A549 (cell line): ENCODE results near the gene MYO15B. TPM values are rescaled to one million over a fixed set of nuclear protein-coding genes. Genes with fewer than 3 reads are reported as not detected.

ENCODE experiments used
- ATAC-seq, 2 experiments: fragments of 200-7000 bp in 1 of 2; fragments of >200 bp in 1 of 2; cut with Nextera tagmentation in 1 of 2; cut with Tn5 transposase in 1 of 2; 3 replicates each; pipeline versions ENCODE4 v1.8.0 to v1.9.1; 2018 to 2020; ENCODE audit warnings: mild to moderate bottlenecking in 1 of 2, moderate library complexity in 1 of 2
- CTCF ChIA-PET: fragments of 300-600 bp; sonication (Branson Sonifier 250); formaldehyde crosslinking; extraction: SDS; loops from one replicate; lab custom pipeline; 2021; ENCODE audit warnings: antibody characterized with exemption, inconsistent platforms; lab: Yijun Ruan, JAX
- POLR2A ChIA-PET: fragments of 350-600 bp; formaldehyde crosslinking; extraction: SDS; loops from one replicate; lab custom pipeline; 2021; ENCODE audit warnings: antibody characterized with exemption, inconsistent platforms; lab: Yijun Ruan, JAX
- DNase-seq, 2 experiments: peaks; one replicate each; pipeline versions ENCODE4 v3.0.0 to v3.0.0-alpha.2; 2011 to 2016; ENCODE audit warnings: low read depth in 1 of 2, low spot score in 1 of 2
- FAIRE-seq: peaks from 2 replicates; lab custom pipeline; 2011; peaks lifted over from hg19 to GRCh38; lab: Jason Lieb, UNC
- H3K27ac ChIP-seq, 2 experiments: fragments of >200 bp; sonication (Bioruptor Twin); formaldehyde crosslinking; 3 replicates each; pipeline ENCODE4 v1.5.1; 2016 to 2017
- H3K4me1 ChIP-seq: fragments of >200 bp; sonication (Bioruptor Twin); formaldehyde crosslinking; 3 replicates; pipeline ENCODE4 v1.6.1; 2016
- H3K4me2 ChIP-seq: fragments of >200 bp; sonication (Bioruptor Twin); formaldehyde crosslinking; 3 replicates; pipeline ENCODE4 v1.6.1; 2016
- H3K4me3 ChIP-seq: fragments of >200 bp; sonication (Bioruptor Twin); formaldehyde crosslinking; 3 replicates; pipeline ENCODE4 v1.5.1; 2016
- H3K9me3 ChIP-seq: fragments of >200 bp; sonication (Bioruptor Twin); formaldehyde crosslinking; 3 replicates; pipeline ENCODE4 v1.6.1; 2016
- CBX2 ChIP-seq: fragments of 200-600 bp; sonication (generic); IDR thresholded peaks from 2 replicates; pipeline ENCODE4 v1.6.1; 2016; ENCODE audit warnings: low read depth, mild to moderate bottlenecking, borderline replicate concordance
- CBX8 ChIP-seq: fragments of 200-600 bp; sonication (generic); IDR thresholded peaks from 2 replicates; pipeline ENCODE4 v1.6.1; 2016
- CTCF ChIP-seq: fragments of >200 bp; sonication (Bioruptor Twin); formaldehyde crosslinking; IDR thresholded peaks from 3 replicates; pipeline ENCODE4 v1.5.1; 2016
- EHF ChIP-seq: fragments of 250-450 bp; sonication (Bioruptor Pico); IDR thresholded peaks from 2 replicates; pipeline ENCODE4 v1.5.0; 2020; ENCODE audit warnings: mild to moderate bottlenecking
- EP300 ChIP-seq, 2 experiments: fragments of >200 bp; sonication (Bioruptor Twin); formaldehyde crosslinking; IDR thresholded peaks; 2 replicates in 1 of 2; 3 replicates in 1 of 2; pipeline ENCODE4 v1.6.1; 2016 to 2017
- ESRRA ChIP-seq: fragments of 150-350 bp; IDR thresholded peaks from 2 replicates; pipeline ENCODE4 v1.6.1; 2014; ENCODE audit warnings: mild to moderate bottlenecking, low read length, borderline replicate concordance
- HES2 ChIP-seq: fragments of >200 bp; sonication (Bioruptor Twin); formaldehyde crosslinking; IDR thresholded peaks from 2 replicates; pipeline ENCODE4 v1.6.1; 2016
- HEYL ChIP-seq: fragments of 250-450 bp; sonication (Bioruptor Pico); IDR thresholded peaks from 2 replicates; pipeline ENCODE4 v1.8.0; 2021; ENCODE audit warnings: mild to moderate bottlenecking, moderate library complexity
- HOXA7 ChIP-seq: fragments of 250-450 bp; sonication (Bioruptor Pico); IDR thresholded peaks from 2 replicates; pipeline ENCODE4 v1.5.0; 2020; ENCODE audit warnings: mild to moderate bottlenecking, moderate library complexity
- HOXB13 ChIP-seq: fragments of 250-450 bp; sonication (Bioruptor Pico); IDR thresholded peaks from 2 replicates; pipeline ENCODE4 v1.5.0; 2020; ENCODE audit warnings: low read depth, mild to moderate bottlenecking, moderate library complexity
- JUN ChIP-seq, 2 experiments: fragments of >200 bp; sonication (Bioruptor Twin); formaldehyde crosslinking; IDR thresholded peaks; 2 replicates in 1 of 2; 3 replicates in 1 of 2; pipeline ENCODE4 v1.6.1; 2016 to 2017
- PBX3 ChIP-seq: IDR thresholded peaks from 2 replicates; pipeline ENCODE4 v1.6.1; 2012
- PHF8 ChIP-seq: fragments of 200-600 bp; sonication (generic); IDR thresholded peaks from 2 replicates; pipeline ENCODE4 v1.6.1; 2016; ENCODE audit warnings: low read depth, mild to moderate bottlenecking, antibody characterized with exemption, moderate library complexity, borderline replicate concordance
- POLR2A ChIP-seq: IDR thresholded peaks from 2 replicates; pipeline ENCODE4 v1.6.1; 2012; ENCODE audit warnings: mild to moderate bottlenecking, low read length
- RARB ChIP-seq: fragments of 250-450 bp; sonication (Bioruptor Pico); IDR thresholded peaks from 2 replicates; pipeline ENCODE4 v1.8.0; 2021; ENCODE audit warnings: mild to moderate bottlenecking, moderate library complexity
- RCOR1 ChIP-seq: fragments of 150-350 bp; IDR thresholded peaks from 2 replicates; pipeline ENCODE4 v1.6.1; 2014; ENCODE audit warnings: antibody characterized with exemption, low read length, low read depth
- REST ChIP-seq: fragments of 200-600 bp; sonication (generic); IDR thresholded peaks from 2 replicates; pipeline ENCODE4 v1.6.1; 2016; ENCODE audit warnings: antibody characterized with exemption, mild to moderate bottlenecking, moderate library complexity
- RNF2 ChIP-seq: fragments of 200-600 bp; sonication (generic); IDR thresholded peaks from 2 replicates; pipeline ENCODE4 v1.6.1; 2016; ENCODE audit warnings: low read depth, mild to moderate bottlenecking, antibody characterized with exemption, moderate library complexity, borderline replicate concordance
- SMC3 ChIP-seq: fragments of >200 bp; sonication (Bioruptor Twin); formaldehyde crosslinking; IDR thresholded peaks from 3 replicates; pipeline ENCODE4 v1.6.1; 2018; ENCODE audit warnings: inconsistent platforms
- ZFP36 ChIP-seq: fragments of 450-650 bp; IDR thresholded peaks from 2 replicates; pipeline ENCODE4 v1.6.1; 2014; ENCODE audit warnings: borderline replicate concordance; ENCODE audit not compliant: partially characterized antibody
- WGBS: methylation state at CpG from one replicate; pipeline ENCODE4 v1.1.6; 2017; ENCODE audit errors: missing lambda C conversion rate; 5-methylcytosine and 5-hydroxymethylcytosine counted together
- polyA plus RNA-seq, 4 experiments: library from polyadenylated mRNA; depleted of rRNA in 3 of 4; stranded (reverse); fragments of >200 nt; fragmentation: RNase III in 1 of 4; extraction: RNeasy Plus Mini Kit Qiagen cat#74134 plus additional on column Dnase treatment in 1 of 4; gene quantifications; 2 replicates in 3 of 4; 3 replicates in 1 of 4; pipeline ENCODE4 v1.2.3, GENCODE V29; 2011 to 2017
- TF ChIP-seq, protein P1 (sequence below): fragments of 450-650 bp; IDR thresholded peaks from 2 replicates; pipeline ENCODE4 v1.6.1; 2014; ENCODE audit warnings: antibody characterized with exemption
- TF ChIP-seq, protein P2 (sequence below): fragments of 150-350 bp; IDR thresholded peaks from 2 replicates; pipeline ENCODE4 v1.6.1; 2014; ENCODE audit warnings: low read depth, mild to moderate bottlenecking, low read length

Gene MYO15B
- polyA plus RNA-seq, 2 of the 4 experiments (the other 2 are of a cell fraction), result 12.4 to 33.9 TPM

DNA sequence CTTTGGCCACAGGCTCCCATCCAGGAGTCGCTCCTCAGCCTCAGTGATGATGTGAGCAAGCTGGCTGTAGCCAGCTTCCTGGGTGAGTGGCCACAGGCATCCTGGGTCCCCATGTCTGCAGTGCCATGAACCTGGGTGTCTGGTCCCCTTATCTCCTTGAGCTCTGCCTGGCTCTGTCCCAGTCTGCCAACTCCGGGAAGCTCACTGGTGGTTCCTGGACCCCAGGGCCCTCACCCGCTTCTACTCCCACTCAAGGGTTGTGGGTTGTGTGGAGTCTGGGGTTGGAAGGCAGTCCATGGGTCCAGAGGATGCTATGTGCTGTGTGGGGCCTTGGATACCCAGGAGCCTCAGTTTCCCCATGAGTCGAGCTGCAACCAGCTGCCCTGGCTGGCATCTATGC lies 33.9 kb downstream of the MYO15B start:
- 89% methylated on average over 3 of the region's 4 CpGs for WGBS
- Histone ChIP-seq H3K4me3 (no peak overlapping the region), H3K9me3 (no peaks in the 10 kb centered on the region), H3K4me2 (no peak overlapping the region), H3K27ac (no peak overlapping the region; a peak in 1 of 6 replicates), H3K4me1 (no peaks in the 10 kb centered on the region; the same call in 2 of the 3 replicates)
- TF ChIP-seq HOXB13 (CRISPR knock-in tag) (no peak), HES2 (no peak), REST (no peak), PHF8 (no peak), SMC3 (no peak), CBX8 (no peak), EHF (CRISPR knock-in tag) (no peak), PBX3 (no peak), RNF2 (no peak), POLR2A (no peak), HOXA7 (no peak), JUN (IDR thresholded peaks at IDR 0.05) (no peak)
- TF ChIP-seq, protein P1, sequence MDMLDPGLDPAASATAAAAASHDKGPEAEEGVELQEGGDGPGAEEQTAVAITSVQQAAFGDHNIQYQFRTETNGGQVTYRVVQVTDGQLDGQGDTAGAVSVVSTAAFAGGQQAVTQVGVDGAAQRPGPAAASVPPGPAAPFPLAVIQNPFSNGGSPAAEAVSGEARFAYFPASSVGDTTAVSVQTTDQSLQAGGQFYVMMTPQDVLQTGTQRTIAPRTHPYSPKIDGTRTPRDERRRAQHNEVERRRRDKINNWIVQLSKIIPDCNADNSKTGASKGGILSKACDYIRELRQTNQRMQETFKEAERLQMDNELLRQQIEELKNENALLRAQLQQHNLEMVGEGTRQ, result no peak
- ChIA-PET CTCF (interaction anchor here (0.6 to 51.3 kb wide), 11 partner anchors 11 to 205 kb away, joined by 3 to 2254 read pairs (median 4); partner anchors contain the start of genes GALK1, MYO15B, RECQL5 and SAP30BP), POLR2A (interaction anchor here (1.0 to 2.6 kb wide), 2 partner anchors 11 to 154 kb away, joined by 3 to 7 read pairs; no protein-coding TSS in a partner anchor)
- no peak for ATAC-seq
- FAIRE-seq, result no peak
- no peak for DNase-seq

- TF ChIP-seq HES2 (no peak), CBX2 (no peak), EP300 (IDR thresholded peaks at IDR 0.05) (no peak), CTCF (no peak), RCOR1 (no peak), ZFP36 (no peak), CBX8 (no peak), ESRRA (no peak), RARB (CRISPR knock-in tag) (no peak), HEYL (CRISPR knock-in tag) (no peak), POLR2A (no peak)
- TF ChIP-seq, protein P2, sequence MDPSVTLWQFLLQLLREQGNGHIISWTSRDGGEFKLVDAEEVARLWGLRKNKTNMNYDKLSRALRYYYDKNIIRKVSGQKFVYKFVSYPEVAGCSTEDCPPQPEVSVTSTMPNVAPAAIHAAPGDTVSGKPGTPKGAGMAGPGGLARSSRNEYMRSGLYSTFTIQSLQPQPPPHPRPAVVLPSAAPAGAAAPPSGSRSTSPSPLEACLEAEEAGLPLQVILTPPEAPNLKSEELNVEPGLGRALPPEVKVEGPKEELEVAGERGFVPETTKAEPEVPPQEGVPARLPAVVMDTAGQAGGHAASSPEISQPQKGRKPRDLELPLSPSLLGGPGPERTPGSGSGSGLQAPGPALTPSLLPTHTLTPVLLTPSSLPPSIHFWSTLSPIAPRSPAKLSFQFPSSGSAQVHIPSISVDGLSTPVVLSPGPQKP, result no peak
- 91% methylated on average over 8 of the region's 8 CpGs for WGBS
- ChIA-PET POLR2A (interaction anchor here (1.0 to 2.6 kb wide), 2 partner anchors 11 to 154 kb away, joined by 3 to 7 read pairs; no protein-coding TSS in a partner anchor), CTCF (interaction anchor here (1.0 to 51.3 kb wide), 8 partner anchors 12 to 300 kb away, joined by 3 to 2254 read pairs (median 22); partner anchors contain the start of genes GALK1, MYO15B, RECQL5 and SAP30BP)
- Histone ChIP-seq H3K9me3 (no peaks in the 10 kb centered on the region), H3K27ac (no peak overlapping the region), H3K4me3 (no peak overlapping the region), H3K4me2 (no peak overlapping the region), H3K4me1 (no peaks in the 10 kb centered on the region; the same call in 2 of the 3 replicates)
- FAIRE-seq, result no peak
- DNase-seq, result no peak
- no peak for ATAC-seq
Observed at GRCh38 chr17:75622076-75622475, 34.5 kb downstream of the MYO15B start.
